ENCODE measurements around the gene SIL1.

DNA sequence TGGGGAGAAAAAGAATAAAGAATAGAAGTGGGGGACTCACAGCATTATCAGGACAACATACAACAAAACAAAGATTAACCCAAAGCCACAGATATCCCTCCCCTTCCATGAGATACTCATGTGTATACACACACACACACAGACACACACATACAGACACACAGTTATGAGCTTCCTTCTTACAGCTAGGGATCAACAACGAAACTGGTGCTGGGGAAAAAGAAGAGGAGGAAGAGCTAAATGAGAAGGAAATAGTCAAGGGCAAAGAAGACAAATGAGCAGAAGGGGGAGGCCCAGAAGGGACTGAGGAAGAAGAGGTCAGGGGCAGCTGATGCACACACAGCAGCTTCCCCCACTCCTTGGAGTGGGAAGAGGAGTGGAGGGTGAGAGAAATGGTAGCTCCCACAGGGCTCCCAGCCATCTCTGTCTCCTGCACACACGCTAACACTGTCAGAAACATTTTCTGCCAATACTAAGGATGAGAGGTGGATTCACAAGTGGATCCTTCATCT is 66.2 kb downstream of the SIL1 start:
- TF ChIP-seq EP300 (IDR thresholded peaks at IDR 0.05) = no peak
- TF ChIP-seq, protein P1, sequence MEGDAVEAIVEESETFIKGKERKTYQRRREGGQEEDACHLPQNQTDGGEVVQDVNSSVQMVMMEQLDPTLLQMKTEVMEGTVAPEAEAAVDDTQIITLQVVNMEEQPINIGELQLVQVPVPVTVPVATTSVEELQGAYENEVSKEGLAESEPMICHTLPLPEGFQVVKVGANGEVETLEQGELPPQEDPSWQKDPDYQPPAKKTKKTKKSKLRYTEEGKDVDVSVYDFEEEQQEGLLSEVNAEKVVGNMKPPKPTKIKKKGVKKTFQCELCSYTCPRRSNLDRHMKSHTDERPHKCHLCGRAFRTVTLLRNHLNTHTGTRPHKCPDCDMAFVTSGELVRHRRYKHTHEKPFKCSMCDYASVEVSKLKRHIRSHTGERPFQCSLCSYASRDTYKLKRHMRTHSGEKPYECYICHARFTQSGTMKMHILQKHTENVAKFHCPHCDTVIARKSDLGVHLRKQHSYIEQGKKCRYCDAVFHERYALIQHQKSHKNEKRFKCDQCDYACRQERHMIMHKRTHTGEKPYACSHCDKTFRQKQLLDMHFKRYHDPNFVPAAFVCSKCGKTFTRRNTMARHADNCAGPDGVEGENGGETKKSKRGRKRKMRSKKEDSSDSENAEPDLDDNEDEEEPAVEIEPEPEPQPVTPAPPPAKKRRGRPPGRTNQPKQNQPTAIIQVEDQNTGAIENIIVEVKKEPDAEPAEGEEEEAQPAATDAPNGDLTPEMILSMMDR (IDR thresholded peaks at IDR 0.05) = no peak

Measured in gastroesophageal sphincter (tissue), 3 donors.